Myocyte (in vitro differentiated cells): ENCODE results near the gene RHBG. TPM values are rescaled to one million over a fixed set of nuclear protein-coding genes. Genes with fewer than 3 reads are reported as not detected.

Experiments used
- DNase-seq: peaks from one replicate; pipeline ENCODE4 v3.0.0-alpha.2; 2012; ENCODE audit warnings: low read depth
- total RNA-seq: library from RNA; depleted of rRNA; stranded (reverse); fragments of >200 nt; gene quantifications from 2 replicates; pipeline ENCODE4 v1.2.3, GENCODE V29; 2014

The RHBG gene
- total RNA-seq, 1 donor from 2014 or later, result not detected

- DNase-seq, result no peak
Measured at GRCh38 chr1:156406251-156406650, 37.2 kb downstream of the RHBG start.

GRCh38 chr1:156407344-156407743, 38.3 kb downstream of the RHBG start:
- DNase-seq, result peak; percentile 14

DNA sequence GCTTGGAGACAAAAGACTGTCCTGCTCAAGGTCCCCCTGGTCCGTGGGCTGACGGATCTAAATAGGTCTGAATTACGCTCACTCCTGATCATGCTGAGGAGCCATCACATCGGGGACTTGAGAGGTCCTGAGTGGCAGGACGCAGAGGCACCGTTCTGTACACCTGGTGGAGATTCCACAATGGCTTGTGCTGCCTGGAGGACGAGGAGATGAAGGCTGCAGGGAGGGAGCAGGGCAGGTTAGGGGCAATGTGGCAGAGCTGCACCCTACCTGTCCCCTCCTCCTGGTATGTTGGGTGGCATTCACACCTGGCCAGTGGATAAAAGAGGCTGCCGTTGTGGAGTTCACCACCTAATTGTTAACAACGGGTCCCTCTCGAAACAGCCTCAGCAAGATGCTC, 38.7 kb downstream of the RHBG start:
- no peak for DNase-seq

GRCh38 chr1:156409439-156409838, 40.4 kb downstream of the RHBG start:
- DNase-seq, result no peak

DNA sequence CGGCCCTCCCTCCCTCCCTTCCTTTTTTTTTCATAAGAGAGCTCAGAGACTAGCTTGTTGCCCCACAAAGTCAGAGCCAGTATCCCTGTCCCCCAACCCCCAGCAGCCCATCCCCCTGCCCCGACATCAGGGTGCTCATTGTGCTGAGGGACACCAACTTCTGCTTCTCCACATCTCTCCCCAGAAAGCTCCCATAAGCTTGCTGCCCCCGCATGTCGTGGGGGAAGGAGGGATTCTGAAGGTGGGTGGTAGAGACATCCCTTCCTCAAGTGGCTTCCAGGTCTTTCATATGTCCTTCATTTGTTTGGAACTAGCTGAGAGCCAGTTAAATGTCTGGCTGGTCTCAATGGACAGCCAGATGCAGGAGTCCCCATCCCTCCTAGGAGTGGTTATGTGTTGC, 41.2 kb downstream of the RHBG start:
- DNase-seq, result no peak

DNA sequence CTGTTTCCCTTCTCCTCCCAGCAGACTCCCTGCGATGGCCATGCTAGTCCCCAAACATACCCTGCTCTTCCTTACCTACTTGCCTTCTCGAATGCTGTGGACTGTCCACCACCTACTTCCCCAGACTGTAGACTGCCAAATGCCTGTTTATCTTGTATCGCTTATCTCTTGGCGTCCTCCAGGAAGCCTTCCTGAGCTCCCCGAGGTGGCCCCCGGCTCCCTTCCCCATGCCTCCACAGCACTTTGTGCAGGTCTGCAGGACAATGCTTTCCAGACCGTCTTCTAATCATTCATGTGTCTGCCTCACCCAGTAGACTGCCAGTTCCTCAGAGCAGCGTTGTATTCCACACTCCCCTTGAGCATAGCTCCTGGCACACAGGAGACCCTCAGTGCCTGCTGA, 41.7 kb downstream of the RHBG start:
- no peak for DNase-seq

GRCh38 chr1:156412653-156413321, 43.8 kb downstream of the RHBG start:
- no peak for DNase-seq

- no peak for DNase-seq
Measured at GRCh38 chr1:156413391-156414246, 44.6 kb downstream of the RHBG start.

- DNase-seq, result peak; percentile 9
Measured at GRCh38 chr1:156414461-156415064, 45.6 kb downstream of the RHBG start.

- DNase-seq, result no peak
Measured at GRCh38 chr1:156416993-156417392, 48.0 kb downstream of the RHBG start.

DNA sequence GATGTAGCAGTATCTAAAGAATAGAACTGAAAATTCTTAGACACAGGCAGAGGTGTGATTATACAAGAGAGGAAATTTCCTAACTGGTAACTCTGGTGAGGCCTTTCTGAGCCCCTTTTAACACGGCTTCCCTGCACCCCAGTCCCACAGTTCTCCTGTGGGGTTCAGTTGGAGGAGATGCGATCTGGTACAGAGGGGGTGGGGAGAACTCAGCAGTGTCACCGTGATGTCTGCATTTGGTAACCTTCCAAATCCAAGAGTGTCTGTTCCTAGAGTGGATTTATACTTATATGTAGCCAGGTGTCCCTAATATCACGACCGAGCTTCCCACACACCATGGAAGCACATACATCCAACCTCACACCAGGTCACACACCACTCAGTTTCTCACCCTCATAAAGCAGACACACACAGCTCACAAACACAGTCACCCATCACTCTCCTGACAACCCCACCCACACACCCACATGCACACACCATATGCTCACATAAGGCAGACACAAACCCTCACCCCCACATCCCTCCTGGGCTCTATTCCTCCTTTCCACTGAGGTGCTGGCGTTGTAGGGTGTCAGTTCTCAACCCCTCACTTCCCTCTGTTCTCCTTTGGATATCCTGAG, 48.5 kb downstream of the RHBG start:
- no peak for DNase-seq

GRCh38 chr1:156418416-156419070, 49.5 kb downstream of the RHBG start:
- no peak for DNase-seq

DNA sequence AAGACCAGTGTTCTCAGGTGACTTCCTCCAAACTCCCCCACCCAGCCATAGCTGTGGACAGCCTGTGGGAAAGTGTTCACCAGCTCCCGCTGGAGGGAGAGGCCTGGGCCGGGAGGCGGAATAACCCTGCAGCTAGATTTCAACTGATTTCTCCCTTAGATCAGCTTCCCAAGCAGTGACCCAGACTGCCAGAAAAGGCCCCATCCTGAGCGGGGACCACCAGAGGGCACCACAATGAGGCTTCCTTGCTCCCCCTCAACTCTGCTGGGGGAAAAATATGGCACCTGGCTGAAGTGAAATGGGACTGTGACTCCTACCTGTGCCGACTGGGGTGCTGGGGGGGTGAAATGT, 50.8 kb downstream of the RHBG start:
- no peak for DNase-seq

GRCh38 chr1:156420205-156421061, 51.4 kb downstream of the RHBG start:
- DNase-seq, result no peak

DNA sequence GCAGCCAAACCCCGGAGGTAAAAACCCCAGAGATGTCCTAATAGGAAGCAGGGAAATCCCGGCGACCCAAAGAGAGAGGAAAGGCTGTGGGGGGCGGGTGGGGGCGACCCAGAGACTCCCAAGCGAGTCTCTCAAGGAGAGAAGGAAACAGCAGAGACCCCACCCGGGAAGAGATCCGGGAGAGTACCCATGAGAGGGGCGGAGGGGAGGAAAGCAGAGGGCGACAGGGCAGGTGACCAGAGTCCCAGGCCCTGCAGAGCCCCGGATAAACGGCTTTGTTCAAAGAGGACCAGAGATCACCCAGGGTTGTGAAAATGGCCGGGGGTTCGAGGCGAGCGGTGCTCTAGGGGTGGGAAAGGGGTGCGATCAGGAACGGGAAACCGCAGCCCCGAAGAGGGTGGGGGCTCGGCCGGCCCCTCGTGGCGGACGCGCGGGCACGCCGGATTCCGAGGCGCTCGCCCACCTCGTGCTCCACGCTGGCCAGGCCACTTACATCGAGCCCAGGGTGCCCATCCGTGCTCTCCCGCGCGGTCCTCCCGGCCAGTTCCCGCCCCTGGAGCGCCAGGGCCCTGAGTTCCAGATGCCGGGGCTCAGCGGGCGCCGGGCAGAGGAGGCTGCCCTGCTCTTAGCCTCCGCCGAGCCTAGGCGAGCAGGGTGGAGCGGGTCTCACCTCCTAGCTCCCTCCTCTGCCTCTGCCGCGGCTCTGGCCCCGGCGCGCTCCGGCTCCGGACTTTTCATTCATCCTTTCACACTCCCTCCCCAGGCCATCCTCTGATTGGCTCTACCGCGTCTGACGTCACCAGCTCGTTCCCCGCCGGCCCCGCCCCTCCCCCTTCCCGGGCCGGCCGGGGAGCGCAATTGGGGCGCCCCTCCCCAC, 52.3 kb downstream of the RHBG start:
- DNase-seq, result peak; percentile 64

DNA sequence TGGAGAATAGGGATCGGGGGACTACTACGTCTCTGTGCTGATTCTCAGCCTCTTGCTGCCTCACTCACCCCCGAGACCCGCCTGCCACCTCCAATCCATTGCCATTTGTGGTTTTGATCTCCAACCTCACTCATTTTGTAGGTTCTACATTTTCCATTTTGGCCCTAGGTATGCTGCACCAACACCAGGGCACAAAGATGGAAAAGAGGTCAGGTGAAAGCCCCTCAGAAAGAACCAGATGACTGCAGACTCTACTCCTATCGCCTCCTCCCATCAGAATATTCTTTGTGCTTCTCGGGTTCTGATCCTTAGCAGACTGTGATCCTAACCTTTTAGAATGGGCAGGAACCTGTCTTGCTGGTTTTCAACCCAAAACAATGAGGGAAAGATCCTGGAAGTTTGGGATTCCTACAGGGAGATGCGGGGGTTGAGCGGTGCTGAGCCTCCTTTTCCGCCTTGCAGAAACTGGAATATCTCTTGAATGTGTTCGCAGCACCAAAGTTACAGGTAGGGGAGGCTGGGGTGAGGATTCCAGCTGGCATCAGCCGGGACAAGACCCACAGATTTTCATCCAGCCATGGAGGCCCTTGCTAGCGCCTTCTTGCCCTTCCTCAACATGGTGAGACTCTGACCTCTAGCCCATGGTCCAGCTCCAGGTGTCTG, 53.1 kb downstream of the RHBG start:
- no peak for DNase-seq

DNA sequence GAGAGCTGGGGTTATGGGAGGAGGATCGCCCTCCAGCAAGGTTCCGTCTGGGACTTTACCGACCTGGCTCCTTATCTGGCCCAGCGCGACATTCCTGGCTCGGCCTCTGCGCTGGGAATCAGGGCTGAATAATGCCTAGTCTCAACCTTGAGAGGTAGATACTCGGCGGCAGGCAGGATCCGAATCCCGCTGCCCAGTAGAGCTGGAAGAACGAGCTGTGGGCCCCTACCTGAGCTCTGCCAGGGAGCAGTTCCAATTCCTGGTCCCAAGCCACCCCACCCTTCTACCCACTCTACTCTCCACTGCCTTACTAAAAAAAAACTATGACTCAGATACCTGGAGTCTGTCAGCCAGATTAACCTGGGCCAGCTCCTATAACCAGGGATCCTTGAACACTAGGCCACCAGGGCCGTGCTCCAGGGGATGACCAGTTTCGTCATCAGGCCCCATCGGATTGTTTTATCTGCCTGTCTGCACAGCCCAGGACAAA, 53.6 kb downstream of the RHBG start:
- DNase-seq, result no peak

DNA sequence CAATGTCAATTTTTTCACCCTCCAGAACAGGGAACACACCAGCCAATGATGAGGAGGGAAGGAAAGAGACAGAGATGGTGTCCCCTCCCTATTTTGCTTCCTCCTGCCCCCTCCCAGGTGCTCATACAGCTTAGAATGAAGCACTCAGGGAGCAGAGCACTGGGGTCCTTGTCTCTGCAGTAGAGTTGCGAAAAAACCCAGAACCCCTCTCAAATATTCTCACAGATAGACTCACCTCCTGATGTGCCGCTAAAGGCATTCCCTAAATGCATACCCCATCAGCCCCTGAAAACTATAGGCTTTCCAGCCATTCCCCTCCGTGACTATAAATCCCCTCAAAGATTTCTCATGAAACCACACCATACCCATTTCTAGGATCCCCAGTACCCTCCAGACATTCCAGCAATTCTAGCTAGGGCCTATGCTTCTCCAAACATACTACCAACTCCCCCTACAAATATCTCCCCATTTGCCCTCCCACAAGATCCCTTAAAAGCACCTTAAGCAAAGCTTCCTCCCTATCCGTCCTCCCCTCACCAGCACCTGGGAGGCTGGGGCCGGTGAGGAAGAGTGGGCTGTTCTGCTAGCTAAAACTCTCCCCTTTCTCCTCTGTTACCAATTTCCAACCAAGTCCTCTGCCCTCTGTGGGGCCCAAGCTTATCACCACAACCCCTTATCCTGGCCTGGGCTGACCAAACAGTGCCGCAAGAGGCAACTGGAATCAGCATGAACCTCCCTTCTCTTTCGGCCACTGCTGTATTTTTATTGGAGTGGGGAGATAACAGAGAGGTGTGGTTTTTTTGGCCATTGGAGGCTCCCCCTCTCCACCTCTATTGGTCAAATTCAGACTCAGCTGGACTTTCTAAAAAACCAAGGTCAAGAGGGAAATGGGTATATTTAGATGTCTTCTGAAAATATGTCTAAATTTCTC, 54.7 kb downstream of the RHBG start:
- DNase-seq, result no peak
